ENCODE results near the gene SERPING1.

Gene SERPING1

GRCh38 chr11:57566905-57567514, 30.5 kb upstream of the SERPING1 start:
- peaks cover 48% of the 10 kb centered on the region for H3K4me1 ChIP-seq
- peak overlapping the region; percentile 77 for H3K27ac ChIP-seq
- H3K9me3 ChIP-seq, result no peaks in the 10 kb centered on the region
- H3K9ac ChIP-seq, result peak overlapping the region; percentile 83
- H3K4me3 ChIP-seq, result peak overlapping the region; percentile 88
- no peaks in the 10 kb centered on the region for H3K27me3 ChIP-seq
- peaks cover 9% of the 10 kb centered on the region for H4K20me1 ChIP-seq
- TF ChIP-seq Cebpa-rat (IDR thresholded peaks at IDR 0.05), result no peak
- peaks cover 4% of the 10 kb centered on the region; the same call in 1 of the 2 replicates for H3K36me3 ChIP-seq
- H3K4me2 ChIP-seq, result peak overlapping the region; percentile 98

DNA sequence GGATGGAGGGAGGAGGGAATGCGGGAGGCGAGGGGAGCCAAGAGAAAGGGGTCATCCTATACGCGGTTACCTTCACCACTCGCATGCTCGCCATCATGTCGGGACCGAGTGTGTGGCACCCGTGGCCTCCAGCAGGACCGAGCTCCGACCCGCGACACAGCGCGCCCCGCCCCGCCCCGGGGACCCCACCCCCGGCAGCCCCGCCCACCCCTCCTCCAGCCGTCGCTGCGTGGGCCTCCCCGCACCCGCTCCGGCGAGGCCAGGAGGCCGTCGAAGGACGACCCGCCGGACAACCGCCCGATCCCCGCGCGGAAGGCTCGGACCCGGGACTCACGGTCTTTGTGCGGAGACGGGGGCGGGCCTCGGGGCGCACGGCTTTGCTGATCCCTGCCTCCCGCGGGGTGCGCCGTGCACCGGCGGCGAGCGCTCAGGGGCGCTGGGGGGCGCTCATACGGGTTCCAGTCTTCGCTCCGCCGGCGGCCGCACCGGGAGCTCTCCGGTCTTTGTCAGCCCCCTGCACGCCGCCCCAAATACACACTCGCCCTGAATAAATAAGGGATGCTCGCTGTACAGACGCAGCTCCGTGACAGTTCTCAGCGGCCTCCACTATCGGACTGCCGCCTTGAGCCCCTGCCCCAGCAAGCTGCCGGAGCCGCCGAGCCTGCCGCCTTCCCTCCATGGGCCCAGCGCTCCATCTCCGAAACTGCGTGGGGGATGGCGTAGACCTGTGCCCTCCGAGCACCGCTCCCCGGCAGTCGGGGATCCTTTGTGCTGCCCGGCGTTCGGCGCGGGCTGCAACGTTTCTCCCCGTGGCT, 29.8 kb upstream of the SERPING1 start, which contains the start of gene UBE2L6:
Gene UBE2L6, minus strand, starts transcription at position 158 of the 815 bp plus-strand sequence. Its CDS starts 61 bp downstream, at position 97.
- peaks cover 2% of the 10 kb centered on the region; the same call in 1 of the 2 replicates for H4K20me1 ChIP-seq
- peak within 1 kb of the TSS; percentile 88 for H3K4me3 ChIP-seq
- no peaks in the 10 kb centered on the region for H3K36me3 ChIP-seq
- no peak for TF ChIP-seq Cebpa-rat (IDR thresholded peaks at IDR 0.05)
- peaks cover 55% of the 10 kb centered on the region for H3K4me1 ChIP-seq
- peak within 1 kb of the TSS; percentile 83 for H3K9ac ChIP-seq
- H3K4me2 ChIP-seq, result peak within 1 kb of the TSS; percentile 98
- no peaks in the 10 kb centered on the region for H3K27me3 ChIP-seq
- peak within 1 kb of the TSS; percentile 89 for H3K27ac ChIP-seq
- H3K9me3 ChIP-seq, result no peaks in the 10 kb centered on the region

GRCh38 chr11:57568330-57568766, 29.1 kb upstream of the SERPING1 start:
- Histone ChIP-seq H3K4me3 (peak overlapping the region; percentile 88), H3K4me1 (peaks cover 57% of the 10 kb centered on the region), H3K36me3 (no peaks in the 10 kb centered on the region), H3K27me3 (no peaks in the 10 kb centered on the region), H4K20me1 (no peaks in the 10 kb centered on the region), H3K27ac (peak overlapping the region; percentile 89), H3K9ac (peak overlapping the region; percentile 83; the same call in 1 of the 2 replicates), H3K9me3 (no peaks in the 10 kb centered on the region), H3K4me2 (peak overlapping the region; percentile 78)
- no peak for TF ChIP-seq Cebpa-rat (IDR thresholded peaks at IDR 0.05)

- H3K4me2 ChIP-seq, result peak overlapping the region; percentile 74
- H3K9ac ChIP-seq, result 0 out of 2 replicates have a peak overlapping the region, but pooled peaks have one; percentile 4
- no peaks in the 10 kb centered on the region for H4K20me1 ChIP-seq
- no peak for TF ChIP-seq Cebpa-rat (IDR thresholded peaks at IDR 0.05)
- no peaks in the 10 kb centered on the region for H3K36me3 ChIP-seq
- H3K4me3 ChIP-seq, result peak overlapping the region; percentile 18; the same call in 1 of the 2 replicates
- no peaks in the 10 kb centered on the region for H3K27me3 ChIP-seq
- peaks cover 38% of the 10 kb centered on the region for H3K4me1 ChIP-seq
- H3K9me3 ChIP-seq, result no peaks in the 10 kb centered on the region
- H3K27ac ChIP-seq, result peak overlapping the region; percentile 55
Measured at GRCh38 chr11:57571606-57572005, 25.9 kb upstream of the SERPING1 start.

GRCh38 chr11:57574061-57574460, 23.4 kb upstream of the SERPING1 start:
- H3K9me3 ChIP-seq, result no peaks in the 10 kb centered on the region
- H3K27me3 ChIP-seq, result no peaks in the 10 kb centered on the region
- no peak overlapping the region for H3K4me2 ChIP-seq
- peaks cover 29% of the 10 kb centered on the region for H3K4me1 ChIP-seq
- TF ChIP-seq Cebpa-rat (IDR thresholded peaks at IDR 0.05), result no peak
- H3K36me3 ChIP-seq, result no peaks in the 10 kb centered on the region
- no peaks in the 10 kb centered on the region for H4K20me1 ChIP-seq
- no peak overlapping the region for H3K9ac ChIP-seq
- H3K4me3 ChIP-seq, result no peak overlapping the region
- no peak overlapping the region for H3K27ac ChIP-seq

DNA sequence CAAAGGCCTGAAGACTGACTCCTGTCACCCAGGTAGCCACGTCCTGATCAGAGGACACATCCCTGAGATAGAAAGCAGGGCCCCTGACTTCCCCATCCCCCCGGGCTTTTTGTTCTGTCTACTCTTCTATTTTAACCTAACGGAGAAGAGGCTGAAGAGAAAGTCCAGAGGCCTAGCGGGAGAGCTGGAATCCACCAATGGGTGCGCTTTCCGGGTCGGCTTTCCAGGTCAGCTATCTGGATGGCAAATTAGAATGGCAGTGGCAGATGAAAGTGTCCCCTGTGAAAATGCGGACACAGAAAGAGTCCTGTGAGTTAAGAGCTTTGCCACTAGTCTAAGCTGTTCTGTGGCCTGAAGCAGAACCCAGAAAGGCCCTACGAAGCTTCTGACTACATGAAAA, 13.1 kb upstream of the SERPING1 start:
- Histone ChIP-seq H3K4me2 (peak overlapping the region; percentile 82), H3K4me1 (peaks cover 41% of the 10 kb centered on the region), H3K36me3 (no peaks in the 10 kb centered on the region), H3K9ac (peak overlapping the region; percentile 61; the same call in 1 of the 2 replicates), H3K9me3 (peaks cover 17% of the 10 kb centered on the region), H3K27ac (peak overlapping the region; percentile 77), H3K4me3 (no peak overlapping the region), H3K27me3 (no peaks in the 10 kb centered on the region), H4K20me1 (no peaks in the 10 kb centered on the region)
- no peak for TF ChIP-seq Cebpa-rat (IDR thresholded peaks at IDR 0.05)

DNA sequence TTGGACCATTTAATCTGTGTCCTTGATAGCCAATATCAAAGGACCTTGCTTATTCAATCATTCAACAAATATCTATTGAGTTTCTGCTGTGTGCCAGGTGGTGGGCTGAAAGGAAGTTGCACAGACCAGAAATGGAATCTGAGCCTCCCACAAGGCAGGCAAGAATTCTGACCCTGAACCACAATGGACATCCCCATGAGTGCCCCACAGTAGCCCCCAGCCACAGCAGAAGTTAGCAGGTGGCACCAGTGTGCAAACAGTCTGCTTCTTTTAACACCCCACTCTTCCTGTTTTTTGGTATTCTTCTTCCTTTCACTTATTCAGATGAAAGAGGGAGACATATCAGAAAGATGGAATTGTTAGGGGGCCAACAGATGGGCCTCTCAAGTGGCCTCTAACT, 12.2 kb upstream of the SERPING1 start:
- Histone ChIP-seq H3K9ac (peak overlapping the region; percentile 61), H3K4me1 (peaks cover 41% of the 10 kb centered on the region), H4K20me1 (no peaks in the 10 kb centered on the region), H3K27ac (peak overlapping the region; percentile 77), H3K9me3 (peaks cover 17% of the 10 kb centered on the region), H3K4me3 (no peak overlapping the region), H3K4me2 (peak overlapping the region; percentile 82), H3K36me3 (no peaks in the 10 kb centered on the region), H3K27me3 (no peaks in the 10 kb centered on the region)
- no peak for TF ChIP-seq Cebpa-rat (IDR thresholded peaks at IDR 0.05)

- H3K4me2 ChIP-seq, result peak overlapping the region; percentile 82
- no peaks in the 10 kb centered on the region for H3K27me3 ChIP-seq
- H3K9ac ChIP-seq, result no peak overlapping the region
- H3K36me3 ChIP-seq, result no peaks in the 10 kb centered on the region
- H3K27ac ChIP-seq, result peak overlapping the region; percentile 77; the same call in 1 of the 2 replicates
- peaks cover 17% of the 10 kb centered on the region for H3K9me3 ChIP-seq
- no peak overlapping the region for H3K4me3 ChIP-seq
- TF ChIP-seq Cebpa-rat (IDR thresholded peaks at IDR 0.05), result no peak
- no peaks in the 10 kb centered on the region for H4K20me1 ChIP-seq
- peaks cover 41% of the 10 kb centered on the region for H3K4me1 ChIP-seq
Measured at GRCh38 chr11:57586711-57587245, 10.7 kb upstream of the SERPING1 start.

- no peak for TF ChIP-seq Cebpa-rat (IDR thresholded peaks at IDR 0.05)
- Histone ChIP-seq H3K36me3 (no peaks in the 10 kb centered on the region), H3K9ac (no peak overlapping the region), H3K9me3 (peaks cover 17% of the 10 kb centered on the region), H3K4me2 (no peak overlapping the region), H4K20me1 (no peaks in the 10 kb centered on the region), H3K4me3 (no peak overlapping the region), H3K27ac (no peak overlapping the region), H3K4me1 (peaks cover 39% of the 10 kb centered on the region), H3K27me3 (no peaks in the 10 kb centered on the region)
Measured at GRCh38 chr11:57588046-57588710, 9.3 kb upstream of the SERPING1 start.

Data from BLaER1 (cell line).